OCI-M2 (cell line): Measurements from ENCODE around the gene BPNT1.
"Not testable (repeated sequence)": the region's sequence is repeated elsewhere in the genome, so short reads cannot be mapped to it uniquely, and the experiment has no call there.

Experiments
- DNase-seq: peaks from one replicate; lab custom pipeline; 2025; ENCODE audit not compliant: unreplicated experiment; lab: John Stamatoyannopoulos, UW

BPNT1 gene

GRCh38 chr1:220089650-220090556, at the start of gene BPNT1:
Gene BPNT1 (minus strand): TSS chr1:220089788. CDS start chr1:220079846, 9,942 bp downstream.
- peak; percentile 75 for DNase-seq

- no peak for DNase-seq
These were observed 47.6 kb upstream of the BPNT1 start for GRCh38 chr1:220137019-220137786.

- no peak for DNase-seq
These were observed 46.2 kb upstream of the BPNT1 start for GRCh38 chr1:220135755-220136154.

DNA sequence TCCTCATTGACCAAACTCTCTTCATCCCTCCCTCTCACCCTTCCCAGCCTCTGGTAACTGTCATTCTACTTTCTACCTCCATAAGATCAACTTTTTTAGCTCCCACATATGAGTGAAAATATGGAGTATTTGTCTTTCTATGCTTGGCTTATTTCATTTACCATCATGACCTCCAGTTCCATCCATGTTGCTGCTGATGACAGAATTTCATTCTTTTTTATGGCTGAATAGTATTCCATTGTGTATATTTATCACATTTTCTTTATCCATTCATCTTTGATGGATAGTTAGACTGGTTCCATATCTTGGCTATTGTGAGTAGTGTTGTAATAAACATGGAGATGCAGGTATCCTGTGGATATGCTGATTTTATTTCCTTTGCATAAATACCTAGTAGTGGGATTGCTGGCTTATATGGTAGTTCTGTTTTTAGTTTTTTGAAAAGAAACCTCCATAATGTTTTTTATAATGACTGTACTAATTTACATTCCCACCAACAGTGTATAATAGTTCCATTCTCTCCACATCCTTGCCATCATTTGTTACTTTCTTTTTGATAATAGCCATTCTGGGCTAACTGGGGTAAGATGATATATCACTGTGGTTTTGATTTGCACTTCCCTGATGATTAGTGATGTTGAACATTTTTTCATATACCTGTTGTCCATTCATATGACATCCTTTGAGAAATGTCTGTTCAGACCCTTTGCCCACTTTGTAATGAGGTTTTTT, 40.1 kb upstream of the BPNT1 start:
- DNase-seq, result no peak

GRCh38 chr1:220127076-220127475, 37.5 kb upstream of the BPNT1 start:
- no peak for DNase-seq

- no peak for DNase-seq
These were observed 35.0 kb upstream of the BPNT1 start for GRCh38 chr1:220124542-220124941.

- no peak for DNase-seq
These were observed 34.3 kb upstream of the BPNT1 start for GRCh38 chr1:220123889-220124288.

GRCh38 chr1:220123066-220123465, 33.5 kb upstream of the BPNT1 start:
- DNase-seq, result no peak

DNA sequence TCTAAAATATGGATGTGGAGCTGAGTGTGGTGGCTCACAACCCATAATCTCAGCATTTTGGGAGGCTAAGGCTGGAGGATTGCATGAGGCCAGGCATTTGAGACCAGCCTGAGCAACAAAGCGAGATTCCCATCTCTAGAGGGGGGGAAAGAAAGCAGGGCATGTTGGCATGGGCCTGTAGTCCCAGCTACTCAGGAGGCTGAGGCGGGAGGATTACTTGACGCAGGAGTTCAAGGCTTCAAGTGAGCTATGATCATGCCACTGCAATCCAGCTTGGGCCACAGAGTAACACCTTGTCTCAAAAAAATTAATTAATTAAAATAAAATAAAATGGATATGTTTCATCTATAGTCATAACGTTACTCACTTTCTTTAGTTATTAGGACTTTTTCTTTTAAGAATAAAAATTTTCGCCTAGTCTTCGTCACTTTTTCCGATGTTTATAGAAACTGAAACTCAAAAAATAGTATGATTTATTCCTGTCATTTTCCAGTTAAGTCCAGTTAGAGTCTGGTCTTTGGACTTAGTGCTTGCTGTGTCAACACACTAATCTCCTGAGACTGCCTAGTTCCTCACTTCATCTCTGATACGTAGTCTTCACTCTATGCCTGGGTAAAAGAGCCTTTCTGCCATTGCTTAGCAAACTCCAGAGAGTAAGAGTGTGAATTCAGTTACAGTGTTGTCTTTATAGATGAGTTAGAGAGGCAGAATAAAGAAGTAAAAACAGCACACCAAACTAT, 32.4 kb upstream of the BPNT1 start:
- DNase-seq, result no peak

DNA sequence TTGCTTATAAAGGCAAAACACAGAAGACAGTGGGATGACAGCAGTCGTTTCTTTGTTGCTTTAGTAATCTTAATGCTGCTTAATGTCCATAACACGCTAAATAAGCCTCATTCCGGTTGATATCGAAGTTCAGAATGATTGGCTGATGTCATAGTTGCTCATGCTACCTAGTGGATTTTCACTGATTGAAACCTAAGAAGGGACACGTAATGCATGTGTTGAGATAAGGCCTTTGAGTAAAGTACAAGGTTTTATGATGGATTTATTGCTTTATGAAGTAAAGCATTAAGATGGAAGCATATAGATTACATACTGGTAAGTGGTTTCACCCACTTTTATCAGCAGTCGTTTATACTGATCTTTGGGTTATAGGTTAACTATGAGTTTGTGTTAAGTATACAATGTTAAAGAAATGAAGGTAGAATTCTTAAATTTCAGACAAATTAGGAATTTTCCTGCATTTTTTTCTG, 29.5 kb upstream of the BPNT1 start:
- DNase-seq, result no peak

- no peak for DNase-seq
These were observed 23.6 kb upstream of the BPNT1 start for GRCh38 chr1:220113136-220113695.

DNA sequence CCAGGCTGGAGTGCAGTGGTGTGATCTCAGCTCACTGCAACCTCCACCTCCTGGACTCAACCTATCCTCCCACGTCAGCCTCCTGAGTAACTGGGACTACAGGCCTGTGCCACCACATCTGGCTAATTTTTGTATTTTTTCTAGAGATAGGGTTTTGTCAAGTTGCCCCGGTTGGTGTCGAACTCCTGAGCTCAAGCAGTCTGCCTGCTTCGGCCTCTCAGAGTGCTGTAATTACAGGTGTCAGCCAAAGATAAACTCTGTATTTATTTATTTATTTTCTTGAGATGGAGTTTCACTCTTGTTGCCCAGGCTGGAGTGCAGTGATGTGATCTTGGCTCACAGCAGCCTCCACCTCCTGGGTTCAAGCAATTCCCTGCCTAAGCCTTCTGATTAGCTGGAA, 23.0 kb upstream of the BPNT1 start:
- DNase-seq, result not testable (repeated sequence)

DNA sequence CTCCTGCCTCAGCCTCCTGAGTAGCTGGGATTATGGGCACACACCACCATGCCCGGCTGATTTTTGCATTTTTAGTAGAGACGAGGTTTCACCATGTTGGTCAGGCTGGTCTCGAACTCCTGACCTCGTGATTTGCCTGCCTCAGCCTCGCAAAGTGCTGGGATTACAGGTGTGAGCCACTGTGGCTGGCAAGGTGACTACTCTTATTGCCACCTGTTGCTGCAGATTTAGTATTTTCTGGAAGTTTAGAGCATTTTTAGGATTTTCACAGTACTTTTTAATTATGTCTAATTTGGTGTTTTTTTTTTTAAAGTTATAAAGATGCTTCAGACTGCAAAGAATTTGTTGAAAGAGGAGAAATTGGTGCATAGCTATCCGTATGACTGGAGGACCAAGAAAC, 20.9 kb upstream of the BPNT1 start:
- DNase-seq, result not testable (repeated sequence)

- no peak for DNase-seq
These were observed 10.2 kb upstream of the BPNT1 start for GRCh38 chr1:220099826-220100225.

GRCh38 chr1:220094016-220094911, 4.7 kb upstream of the BPNT1 start, which contains the start of gene IARS2:
Gene IARS2 (plus strand): TSS chr1:220094132. CDS start chr1:220094217, 85 bp downstream.
- no peak for DNase-seq

DNA sequence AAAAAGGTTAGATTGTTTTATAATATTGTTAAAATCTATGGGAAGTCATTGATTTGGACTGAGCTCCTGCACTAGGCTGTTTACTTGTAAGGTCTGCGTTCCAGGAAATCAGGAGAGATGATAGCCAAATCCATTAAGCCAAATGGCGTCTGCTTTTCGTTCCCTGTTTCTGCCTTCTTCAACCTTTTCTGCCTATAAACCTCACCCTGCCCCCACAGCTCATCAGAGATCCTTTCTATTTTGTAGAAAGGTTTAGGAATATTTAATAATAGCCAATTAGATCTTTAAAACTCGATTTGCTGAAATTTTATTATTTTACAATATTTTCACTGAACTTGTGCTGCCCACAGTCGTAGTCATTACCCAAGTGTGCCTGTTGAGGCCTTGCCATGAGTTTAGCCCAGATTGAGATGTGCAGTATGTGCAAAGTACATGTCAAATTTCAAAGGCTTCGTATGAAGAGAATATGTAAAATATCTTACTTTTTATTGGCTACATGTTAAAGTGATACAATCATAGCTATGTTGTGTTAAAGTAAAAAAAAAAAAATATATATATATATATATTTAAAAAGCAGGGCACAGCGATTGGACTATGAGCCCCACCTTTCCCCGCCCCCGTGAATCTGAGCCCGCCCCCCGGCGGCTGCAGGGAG, 3.9 kb upstream of the BPNT1 start:
- peak; percentile 14 for DNase-seq

DNA sequence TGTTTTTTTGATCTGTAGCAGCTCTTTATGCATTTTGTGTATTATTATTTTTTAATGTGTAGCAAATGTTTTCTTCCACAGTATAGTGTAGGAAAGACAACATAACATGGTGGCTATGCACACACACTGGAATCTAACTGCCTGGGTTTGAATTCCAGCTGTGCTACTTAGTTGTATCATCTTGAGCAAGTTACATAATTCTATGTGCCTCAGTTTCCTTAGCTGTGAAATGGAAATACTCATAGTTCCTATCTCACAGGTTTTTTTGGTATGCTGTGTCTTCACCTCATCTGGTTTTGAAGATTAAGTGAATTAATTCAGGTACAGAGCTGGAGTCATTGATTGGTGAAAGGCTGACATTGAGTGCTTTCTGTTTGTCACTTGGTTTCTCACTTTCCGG, 3.1 kb upstream of the BPNT1 start:
- no peak for DNase-seq

- DNase-seq, result not testable (repeated sequence)
These were observed 3.3 kb downstream of the BPNT1 start for GRCh38 chr1:220086261-220086686.

DNA sequence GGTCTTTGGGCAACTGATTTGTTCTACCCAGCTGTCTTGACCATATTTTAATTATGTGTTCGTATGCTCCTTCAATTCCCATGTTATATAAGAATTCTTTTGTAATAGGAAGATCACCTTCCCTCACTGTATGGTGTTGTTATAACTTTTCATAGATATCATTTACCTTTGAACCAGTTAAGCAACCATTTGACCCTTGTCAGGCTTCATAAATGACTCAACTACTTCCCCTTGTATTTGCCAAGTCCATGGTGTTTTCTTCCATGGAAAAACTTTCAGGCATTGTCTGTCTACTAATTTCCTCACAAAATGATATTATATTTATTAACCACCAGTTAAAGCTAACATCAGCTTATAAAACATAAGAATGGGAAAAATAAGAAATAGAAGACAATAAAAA, 5.1 kb downstream of the BPNT1 start:
- no peak for DNase-seq
